Mesenteric fat pad (tissue), 1 donor: ENCODE results near the gene NFATC2. TPM values are rescaled to one million over a fixed set of nuclear protein-coding genes. Genes with fewer than 3 reads are reported as not detected.

Source experiments
- DNase-seq: peaks from one replicate; pipeline ENCODE4 v3.0.0-alpha.2; 2020; ENCODE audit warnings: low spot score
- total RNA-seq: library from RNA; stranded (reverse); fragmentation: NEBNext Ultra II Directional; extraction: Animal tissue kit (Norgen Biotek cat#: 25700); gene quantifications from one replicate; pipeline ENCODE4 v1.2.1, GENCODE V29; 2021
- donor health status: DM: yes; HTN: yes; CAD: no.

The NFATC2 gene
- total RNA-seq, 1 donor from 2014 or later, result 9.3 TPM

- DNase-seq, result no peak
Measured at GRCh38 chr20:51379601-51380341, 162.7 kb downstream of the NFATC2 start.

- no peak for DNase-seq
Measured at GRCh38 chr20:51378171-51378928, 164.2 kb downstream of the NFATC2 start.

GRCh38 chr20:51377132-51377531 lies 165.4 kb downstream of the NFATC2 start:
- DNase-seq, result no peak

- no peak for DNase-seq
Measured at GRCh38 chr20:51376111-51376510, 166.4 kb downstream of the NFATC2 start.

- no peak for DNase-seq
Measured at GRCh38 chr20:51375561-51375960, 167.0 kb downstream of the NFATC2 start.

GRCh38 chr20:51374961-51375360 lies 167.6 kb downstream of the NFATC2 start:
- no peak for DNase-seq

GRCh38 chr20:51374456-51374830 lies 168.1 kb downstream of the NFATC2 start:
- DNase-seq, result no peak

- DNase-seq, result no peak
Measured at GRCh38 chr20:51373713-51374455, 168.6 kb downstream of the NFATC2 start.

- no peak for DNase-seq
Measured at GRCh38 chr20:51372966-51373365, 169.6 kb downstream of the NFATC2 start.

GRCh38 chr20:51372176-51372803 lies 170.2 kb downstream of the NFATC2 start:
- no peak for DNase-seq

- DNase-seq, result no peak
Measured at GRCh38 chr20:51371720-51372119, 170.8 kb downstream of the NFATC2 start.

GRCh38 chr20:51369503-51369902 lies 173.0 kb downstream of the NFATC2 start:
- no peak for DNase-seq

GRCh38 chr20:51368461-51369211 lies 173.9 kb downstream of the NFATC2 start:
- no peak for DNase-seq

GRCh38 chr20:51366155-51366886 lies 176.2 kb downstream of the NFATC2 start:
- no peak for DNase-seq

- no peak for DNase-seq
Measured at GRCh38 chr20:51365670-51366069, 176.8 kb downstream of the NFATC2 start.

- DNase-seq, result no peak
Measured at GRCh38 chr20:51363813-51364212, 178.7 kb downstream of the NFATC2 start.

- no peak for DNase-seq
Measured at GRCh38 chr20:51363378-51363777, 179.1 kb downstream of the NFATC2 start.

- DNase-seq, result no peak
Measured at GRCh38 chr20:51362254-51362653, 180.3 kb downstream of the NFATC2 start.

GRCh38 chr20:51361258-51361657 lies 181.3 kb downstream of the NFATC2 start:
- no peak for DNase-seq
